ENCODE measurements around the gene LDLRAD4.

DNA sequence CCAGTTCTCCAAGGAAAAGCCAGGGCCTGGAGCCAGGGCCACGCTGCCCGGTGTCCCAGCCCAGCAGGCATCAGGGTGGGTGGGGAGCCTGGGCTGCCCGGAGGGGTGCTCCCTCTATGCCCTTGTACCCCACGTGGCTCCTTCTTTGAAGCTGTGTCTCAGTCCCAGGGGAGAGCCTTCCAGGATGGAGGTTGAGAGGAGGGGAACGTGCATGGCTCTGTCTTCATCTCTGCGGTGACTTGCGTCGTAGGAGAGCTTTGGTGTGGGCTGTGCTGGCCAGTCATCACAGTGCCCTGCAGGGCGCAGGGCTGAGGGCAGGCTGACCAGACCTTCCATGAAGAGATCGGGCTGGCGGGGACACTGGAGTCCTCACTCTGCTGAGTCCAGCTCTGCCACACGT is 197.2 kb downstream of the LDLRAD4 start:
- TF ChIP-seq POLR2A (IDR thresholded peaks at IDR 0.05; ENCODE audit: low read depth, low read length) (no peak), TAF1 (IDR thresholded peaks at IDR 0.05; ENCODE audit: low read depth, low read length) (no peak), POLR2AphosphoS5 (IDR thresholded peaks at IDR 0.05; ENCODE audit: low read depth, low read length) (no peak), PAX5 (IDR thresholded peaks at IDR 0.05; ENCODE audit: insufficient read depth, low read length, severe bottlenecking) (no peak), SPI1 (IDR thresholded peaks at IDR 0.05; ENCODE audit: low read depth, low read length) (no peak)

Measured in GM12891 (cell line).